HepG2 (cell line): ENCODE data around the gene RABL6. TPM values are rescaled to one million over a fixed set of nuclear protein-coding genes. Genes with fewer than 3 reads are reported as not detected.

Experiments used
- ATAC-seq: fragments of 200-7000 bp; cut with Tn5 transposase; 3 replicates; pipeline ENCODE4 v1.9.1; 2020; ENCODE audit warnings: mild to moderate bottlenecking, moderate library complexity
- BruUV-seq: library from RNA; stranded (reverse); fragments of 400-500 nt; replicated peaks from 2 replicates; lab custom pipeline; 2021; lab: Mats Ljungman, UMichigan
- CTCF ChIA-PET: fragments of 300-600 bp; formaldehyde crosslinking; extraction: SDS; loops from one replicate; lab custom pipeline; 2021; ENCODE audit warnings: low total read pairs, inconsistent platforms, low intra/inter-chr PET ratio; lab: Yijun Ruan, JAX
- POLR2A ChIA-PET: fragments of 350-600 bp; sonication (Branson Sonifier 250); formaldehyde crosslinking; loops from one replicate; lab custom pipeline; 2020; ENCODE audit warnings: antibody characterized with exemption, inconsistent platforms; lab: Yijun Ruan, JAX
- DNase-seq: peaks from one replicate; pipeline ENCODE4 v3.0.0-alpha.2; 2015; ENCODE audit warnings: low spot score
- FAIRE-seq: peaks from 3 replicates; lab custom pipeline; 2011; peaks lifted over from hg19 to GRCh38; lab: Jason Lieb, UNC
- H2AFZ ChIP-seq: one replicate; pipeline ENCODE4 v1.6.1; 2011; ENCODE audit warnings: low read length, inconsistent platforms
- H3K27ac ChIP-seq: fragments of 300-600 bp; 3 replicates; pipeline ENCODE4 v1.8.0; 2011; ENCODE audit warnings: mixed run types, mild to moderate bottlenecking, mixed read lengths, low read length, inconsistent platforms; ENCODE audit not compliant: insufficient read depth; ENCODE audit errors: extremely low read length
- H3K27me3 ChIP-seq, 2 experiments: fragments of 200-600 bp in 1 of 2; 2 replicates in 1 of 2; 3 replicates in 1 of 2; pipeline versions ENCODE4 v1.6.0 to v1.8.0; 2011; ENCODE audit warnings: low read length in 2 of 2, mild to moderate bottlenecking in 2 of 2, moderate library complexity in 2 of 2, inconsistent platforms in 1 of 2; ENCODE audit not compliant: insufficient read depth in 2 of 2, control insufficient read depth in 1 of 2
- H3K36me3 ChIP-seq, 2 experiments: fragments of 200-600 bp in 1 of 2; replicated peaks in 1 of 2; 2 replicates in 1 of 2; 3 replicates in 1 of 2; pipeline versions ENCODE4 v1.5.1 to v1.8.0; 2011; ENCODE audit warnings: low read length in 2 of 2, inconsistent platforms in 1 of 2; ENCODE audit not compliant: insufficient read depth in 2 of 2, control insufficient read depth in 1 of 2
- H3K4me1 ChIP-seq: 2 replicates; pipeline ENCODE4 v1.5.1; 2012; ENCODE audit warnings: low read length, inconsistent platforms; ENCODE audit not compliant: insufficient read depth
- H3K4me2 ChIP-seq: 2 replicates; pipeline ENCODE4 v1.6.0; 2011; ENCODE audit warnings: low read depth, low read length, inconsistent platforms
- H3K4me3 ChIP-seq, 3 experiments: fragments of 200-600 bp in 1 of 3; sonication (generic), shearing (Covaris generic) in 1 of 3; replicated peaks in 1 of 3; 2 replicates each; pipeline ENCODE4 v1.5.1; 2011 to 2016; ENCODE audit warnings: low read length in 3 of 3, inconsistent platforms in 2 of 3, low read depth in 2 of 3, mild to moderate bottlenecking in 2 of 3, control low read depth in 1 of 3, mixed read lengths in 1 of 3; ENCODE audit not compliant: insufficient read depth in 1 of 3
- H3K79me2 ChIP-seq: one replicate; pipeline ENCODE4 v1.6.1; 2011; ENCODE audit warnings: low read length, inconsistent platforms; ENCODE audit not compliant: insufficient read depth
- H3K9ac ChIP-seq: 2 replicates; pipeline ENCODE4 v1.6.0; 2011; ENCODE audit warnings: mild to moderate bottlenecking, low read depth, low read length, inconsistent platforms; ENCODE audit not compliant: insufficient read depth
- H3K9me3 ChIP-seq: 2 replicates; pipeline ENCODE4 v1.5.1; 2012; ENCODE audit warnings: mild to moderate bottlenecking, low read length
- H4K20me1 ChIP-seq: 2 replicates; pipeline ENCODE4 v1.6.0; 2011; ENCODE audit warnings: inconsistent platforms, mild to moderate bottlenecking, low read length, moderate library complexity; ENCODE audit not compliant: insufficient read depth
- AGO2 ChIP-seq: fragments of 200-400 bp; formaldehyde crosslinking; optimal IDR thresholded peaks from 2 replicates; pipeline ENCODE3; 2017; ENCODE audit warnings: mild to moderate bottlenecking, low read depth, low read length, moderate library complexity
- HNRNPLL ChIP-seq: fragments of 200-400 bp; formaldehyde crosslinking; IDR thresholded peaks from 2 replicates; pipeline ENCODE4 v1.6.1; 2017; ENCODE audit warnings: mild to moderate bottlenecking, low read depth, low read length; ENCODE audit not compliant: poor library complexity, severe bottlenecking
- HOXA3 ChIP-seq: sonication (generic); formaldehyde crosslinking; IDR thresholded peaks from 2 replicates; pipeline ENCODE4 v1.5.0; 2020; ENCODE audit warnings: missing genetic modification reagents
- RBM22 ChIP-seq: fragments of 200-400 bp; formaldehyde crosslinking; optimal IDR thresholded peaks from 2 replicates; pipeline ENCODE3; 2017; ENCODE audit warnings: mild to moderate bottlenecking, low read length, moderate library complexity
- SCMH1 ChIP-seq: sonication (generic); formaldehyde crosslinking; IDR thresholded peaks from 2 replicates; pipeline ENCODE4 v1.9.0; 2021; ENCODE audit warnings: missing genetic modification reagents, mild to moderate bottlenecking, borderline replicate concordance
- SMARCE1 ChIP-seq: fragments of 450-650 bp; IDR thresholded peaks from 2 replicates; pipeline ENCODE4 v1.6.1; 2017; ENCODE audit warnings: borderline replicate concordance
- ZEB1 ChIP-seq: IDR thresholded peaks from 2 replicates; pipeline ENCODE4 v1.6.1; 2012; ENCODE audit warnings: mild to moderate bottlenecking, low read depth, inconsistent platforms; ENCODE audit not compliant: insufficient replicate concordance
- ZNF224 ChIP-seq: sonication (generic); formaldehyde crosslinking; IDR thresholded peaks from 2 replicates; pipeline ENCODE4 v1.5.0; 2020; ENCODE audit warnings: mild to moderate bottlenecking, missing genetic modification reagents
- ZNF317 ChIP-seq: sonication (generic); formaldehyde crosslinking; IDR thresholded peaks from 2 replicates; pipeline ENCODE4 v1.5.0; 2020; ENCODE audit warnings: mild to moderate bottlenecking, missing genetic modification reagents
- ZNF550 ChIP-seq: sonication (generic); formaldehyde crosslinking; IDR thresholded peaks from 2 replicates; pipeline ENCODE4 v1.4.0; 2020; ENCODE audit warnings: mild to moderate bottlenecking, missing genetic modification reagents, borderline replicate concordance
- ZNF724P ChIP-seq: sonication (generic); formaldehyde crosslinking; IDR thresholded peaks from 2 replicates; pipeline ENCODE4 v1.8.0; 2022; ENCODE audit warnings: missing genetic modification reagents, borderline replicate concordance
- ZSCAN29 ChIP-seq: sonication (generic); formaldehyde crosslinking; conservative IDR thresholded peaks from 2 replicates; pipeline ENCODE4 v1.4.0; 2020; ENCODE audit warnings: mild to moderate bottlenecking, missing genetic modification reagents
- WGBS: methylation state at CpG from one replicate; pipeline ENCODE4 v1.1.6; 2017; ENCODE audit warnings: low lambda C conversion rate; 5-methylcytosine and 5-hydroxymethylcytosine counted together
- in situ Hi-C: cut with HindIII; loops from 2 replicates; pipeline ENCODE4 v1.10.0; 2017; ENCODE audit warnings: low pct_unique_long_range_greater_than_20kb; ENCODE audit not compliant: extremely low pct_ligation_motif_present
- intact Hi-C: fragments of 100-400 bp; cut with micrococcal nuclease; formaldehyde crosslinking; loops from one replicate; pipeline ENCODE4 v1.10.0; 2022; ENCODE audit not compliant: unreplicated experiment
- polyA plus RNA-seq, 8 experiments: library from polyadenylated mRNA; depleted of rRNA in 3 of 8; stranded (reverse) in 7 of 8; unstranded in 1 of 8; fragments of >200 nt; fragmentation: Illumina TruSeq in 4 of 8; extraction: Trizol in 4 of 8; gene quantifications; 2 replicates each; pipeline versions ENCODE4 v1.2.1 to v1.2.3, GENCODE V29; 2011 to 2016; ENCODE audit warnings: low read depth in 4 of 8, missing spikeins in 1 of 8, mixed read lengths in 1 of 8; ENCODE audit not compliant: insufficient read depth in 1 of 8
- total RNA-seq, 5 experiments: library from RNA; depleted of rRNA; stranded (reverse); fragments of >200 nt; fragmentation: Illumina TruSeq; extraction: Trizol; gene quantifications; 2 replicates each; pipeline ENCODE4 v1.2.3, GENCODE V29; 2016; ENCODE audit warnings: low read depth in 1 of 5
- TF ChIP-seq, protein P1 (sequence below), 2 experiments: sonication (generic) in 1 of 2; formaldehyde crosslinking in 1 of 2; IDR thresholded peaks; 2 replicates each; pipeline versions ENCODE4 v1.6.1 to v1.9.0; 2014 to 2022; ENCODE audit warnings: antibody characterized with exemption in 1 of 2, borderline replicate concordance in 1 of 2, inconsistent platforms in 1 of 2, low read depth in 1 of 2, missing genetic modification reagents in 1 of 2
- TF ChIP-seq, protein P2 (sequence below): sonication (generic); formaldehyde crosslinking; IDR thresholded peaks from 2 replicates; pipeline ENCODE4 v1.4.0; 2020; ENCODE audit warnings: low read depth, mild to moderate bottlenecking, missing genetic modification reagents
- TF ChIP-seq, protein P3 (sequence below): sonication (generic); formaldehyde crosslinking; conservative IDR thresholded peaks from 2 replicates; pipeline ENCODE4 v1.8.1; 2023; ENCODE audit warnings: missing genetic modification reagents

The RABL6 gene
- total and polyA plus RNA-seq, 2 of the 13 experiments (the other 11 are each of a cell fraction or from before 2014, with no cell fraction given), result 81.5 to 125 TPM

GRCh38 chr9:136846376-136847087 is 38.8 kb downstream of the RABL6 start:
- Histone ChIP-seq H3K9me3 (no peaks in the 10 kb centered on the region), H3K27ac (no peak overlapping the region), H3K9ac (no peak overlapping the region), H3K4me1 (peaks cover 36% of the 10 kb centered on the region), H4K20me1 (peaks cover 9% of the 10 kb centered on the region; the same call in 1 of the 2 replicates), H3K79me2 (peaks cover 17% of the 10 kb centered on the region), H3K36me3 (peaks cover 10 to 17% of the 10 kb centered on the region in 2 experiments), H3K27me3 (no peaks in the 10 kb centered on the region; a peak in 1 of 5 replicates), H3K4me3 (no peak overlapping the region), H2AFZ (no peak overlapping the region), H3K4me2 (no peak overlapping the region)
- no TSS peak for BruUV-seq
- FAIRE-seq, result no peak
- 98% methylated on average over 77 of the region's 98 CpGs for WGBS
- intact Hi-C loops (loop anchor here (5.0 kb wide), 2 partner anchors 36 to 59 kb away; no protein-coding TSS in a partner anchor), in situ Hi-C loops (loop anchor here (10.0 kb wide), 1 partner anchor 188 kb away; the partner anchor contains the start of gene FUT7)
- ATAC-seq, result no peak
- no peak for DNase-seq
- ChIA-PET POLR2A (interaction anchor here (1.0 to 2.3 kb wide), 7 partner anchors 10 to 145 kb away, joined by 3 to 45 read pairs (median 8); partner anchors contain the start of genes TMEM141 and TRAF2), CTCF (no interaction called here)
- TF ChIP-seq ZSCAN29 (no peak), ZEB1 (no peak), HNRNPLL (peak; percentile 14), RBM22 (peak; percentile 34), SMARCE1 (no peak), ZNF317 (no peak), SCMH1 (CRISPR knock-in tag) (no peak), AGO2 (peak; percentile 79), HOXA3 (CRISPR knock-in tag) (peak; percentile 55), ZNF724P (CRISPR knock-in tag) (no peak), ZNF550 (CRISPR knock-in tag) (no peak), ZNF224 (CRISPR knock-in tag) (no peak)
- TF ChIP-seq, protein P1, sequence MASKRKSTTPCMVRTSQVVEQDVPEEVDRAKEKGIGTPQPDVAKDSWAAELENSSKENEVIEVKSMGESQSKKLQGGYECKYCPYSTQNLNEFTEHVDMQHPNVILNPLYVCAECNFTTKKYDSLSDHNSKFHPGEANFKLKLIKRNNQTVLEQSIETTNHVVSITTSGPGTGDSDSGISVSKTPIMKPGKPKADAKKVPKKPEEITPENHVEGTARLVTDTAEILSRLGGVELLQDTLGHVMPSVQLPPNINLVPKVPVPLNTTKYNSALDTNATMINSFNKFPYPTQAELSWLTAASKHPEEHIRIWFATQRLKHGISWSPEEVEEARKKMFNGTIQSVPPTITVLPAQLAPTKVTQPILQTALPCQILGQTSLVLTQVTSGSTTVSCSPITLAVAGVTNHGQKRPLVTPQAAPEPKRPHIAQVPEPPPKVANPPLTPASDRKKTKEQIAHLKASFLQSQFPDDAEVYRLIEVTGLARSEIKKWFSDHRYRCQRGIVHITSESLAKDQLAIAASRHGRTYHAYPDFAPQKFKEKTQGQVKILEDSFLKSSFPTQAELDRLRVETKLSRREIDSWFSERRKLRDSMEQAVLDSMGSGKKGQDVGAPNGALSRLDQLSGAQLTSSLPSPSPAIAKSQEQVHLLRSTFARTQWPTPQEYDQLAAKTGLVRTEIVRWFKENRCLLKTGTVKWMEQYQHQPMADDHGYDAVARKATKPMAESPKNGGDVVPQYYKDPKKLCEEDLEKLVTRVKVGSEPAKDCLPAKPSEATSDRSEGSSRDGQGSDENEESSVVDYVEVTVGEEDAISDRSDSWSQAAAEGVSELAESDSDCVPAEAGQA (IDR thresholded peaks at IDR 0.05; ENCODE audit: low read depth), result peak; percentile 45; the same call in 1 of the 2 replicates
- TF ChIP-seq, protein P1 (CRISPR knock-in tag; IDR thresholded peaks at IDR 0.05; ENCODE audit: borderline replicate concordance), result no peak
- TF ChIP-seq, protein P2, sequence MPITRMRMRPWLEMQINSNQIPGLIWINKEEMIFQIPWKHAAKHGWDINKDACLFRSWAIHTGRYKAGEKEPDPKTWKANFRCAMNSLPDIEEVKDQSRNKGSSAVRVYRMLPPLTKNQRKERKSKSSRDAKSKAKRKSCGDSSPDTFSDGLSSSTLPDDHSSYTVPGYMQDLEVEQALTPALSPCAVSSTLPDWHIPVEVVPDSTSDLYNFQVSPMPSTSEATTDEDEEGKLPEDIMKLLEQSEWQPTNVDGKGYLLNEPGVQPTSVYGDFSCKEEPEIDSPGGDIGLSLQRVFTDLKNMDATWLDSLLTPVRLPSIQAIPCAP (CRISPR knock-in tag), result no peak
- TF ChIP-seq, protein P3, sequence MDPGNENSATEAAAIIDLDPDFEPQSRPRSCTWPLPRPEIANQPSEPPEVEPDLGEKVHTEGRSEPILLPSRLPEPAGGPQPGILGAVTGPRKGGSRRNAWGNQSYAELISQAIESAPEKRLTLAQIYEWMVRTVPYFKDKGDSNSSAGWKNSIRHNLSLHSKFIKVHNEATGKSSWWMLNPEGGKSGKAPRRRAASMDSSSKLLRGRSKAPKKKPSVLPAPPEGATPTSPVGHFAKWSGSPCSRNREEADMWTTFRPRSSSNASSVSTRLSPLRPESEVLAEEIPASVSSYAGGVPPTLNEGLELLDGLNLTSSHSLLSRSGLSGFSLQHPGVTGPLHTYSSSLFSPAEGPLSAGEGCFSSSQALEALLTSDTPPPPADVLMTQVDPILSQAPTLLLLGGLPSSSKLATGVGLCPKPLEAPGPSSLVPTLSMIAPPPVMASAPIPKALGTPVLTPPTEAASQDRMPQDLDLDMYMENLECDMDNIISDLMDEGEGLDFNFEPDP (CRISPR knock-in tag), result no peak
